Stimulated activated CD8-positive, alpha-beta memory T cell treated with anti-CD3 and anti-CD28 coated beads, Interleukin-12 subunit alpha, Interleukin-12 subunit beta, amount 100 ng/mL, for 1 hour (primary cell): ENCODE results near the gene NPIPB2.

ENCODE experiments used
- DNase-seq: peaks from one replicate; pipeline ENCODE4 v3.0.0-alpha.2; 2020; ENCODE audit warnings: low read depth

The NPIPB2 gene

DNA sequence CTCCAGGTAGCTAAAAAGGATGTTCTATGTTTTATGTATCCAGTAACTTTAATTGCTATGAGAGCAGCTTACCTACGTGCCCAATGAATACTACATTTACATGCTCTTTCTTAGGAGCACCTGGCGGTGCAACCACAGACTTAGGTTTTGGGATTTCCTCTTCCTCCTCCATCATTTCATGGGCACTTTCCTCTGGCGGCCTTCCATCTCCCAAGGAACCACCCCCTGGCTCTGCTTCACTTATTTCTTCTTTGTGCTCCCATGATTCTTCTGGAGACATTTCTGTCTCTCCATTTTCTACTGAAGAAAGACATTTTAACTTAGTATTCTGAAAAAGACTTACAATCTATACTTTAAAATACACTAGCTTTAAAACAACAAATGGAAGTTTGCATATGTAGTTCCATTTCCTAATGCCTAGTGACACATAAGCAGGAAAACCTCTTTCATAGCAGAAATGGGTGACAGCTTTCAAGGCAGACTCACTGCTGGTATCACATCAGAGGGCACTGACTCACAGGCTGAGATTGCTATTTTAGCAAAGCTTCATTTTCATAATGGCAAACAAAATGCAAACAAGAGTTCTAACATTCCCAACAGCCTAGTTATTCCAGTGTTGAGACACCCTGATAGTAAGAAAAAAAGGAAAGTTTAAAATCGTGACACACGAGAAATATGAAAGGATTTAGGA is 45.2 kb downstream of the NPIPB2 start:
- DNase-seq: no peak

GRCh38 chr16:11893571-11893970 is 48.3 kb downstream of the NPIPB2 start:
- DNase-seq: no peak

DNA sequence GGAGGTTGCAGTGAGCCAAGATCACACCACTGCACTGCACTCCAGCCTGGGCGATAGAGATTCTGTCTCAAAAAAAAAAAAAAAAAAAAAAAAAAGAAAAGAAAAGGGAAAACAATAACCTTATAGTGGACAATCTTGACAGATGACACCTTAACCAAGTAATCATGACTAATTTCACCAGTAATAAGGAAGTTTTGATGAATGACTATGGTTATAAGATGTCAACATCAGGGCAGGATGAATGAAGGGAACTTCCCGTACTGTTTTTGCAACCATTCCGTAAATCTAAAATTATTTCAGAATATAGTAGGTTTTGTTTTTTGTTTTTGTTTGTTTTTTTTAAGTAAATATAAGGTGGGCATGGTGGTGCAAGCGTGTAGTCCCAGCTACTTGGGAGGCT is 49.1 kb downstream of the NPIPB2 start:
- DNase-seq: no peak

DNA sequence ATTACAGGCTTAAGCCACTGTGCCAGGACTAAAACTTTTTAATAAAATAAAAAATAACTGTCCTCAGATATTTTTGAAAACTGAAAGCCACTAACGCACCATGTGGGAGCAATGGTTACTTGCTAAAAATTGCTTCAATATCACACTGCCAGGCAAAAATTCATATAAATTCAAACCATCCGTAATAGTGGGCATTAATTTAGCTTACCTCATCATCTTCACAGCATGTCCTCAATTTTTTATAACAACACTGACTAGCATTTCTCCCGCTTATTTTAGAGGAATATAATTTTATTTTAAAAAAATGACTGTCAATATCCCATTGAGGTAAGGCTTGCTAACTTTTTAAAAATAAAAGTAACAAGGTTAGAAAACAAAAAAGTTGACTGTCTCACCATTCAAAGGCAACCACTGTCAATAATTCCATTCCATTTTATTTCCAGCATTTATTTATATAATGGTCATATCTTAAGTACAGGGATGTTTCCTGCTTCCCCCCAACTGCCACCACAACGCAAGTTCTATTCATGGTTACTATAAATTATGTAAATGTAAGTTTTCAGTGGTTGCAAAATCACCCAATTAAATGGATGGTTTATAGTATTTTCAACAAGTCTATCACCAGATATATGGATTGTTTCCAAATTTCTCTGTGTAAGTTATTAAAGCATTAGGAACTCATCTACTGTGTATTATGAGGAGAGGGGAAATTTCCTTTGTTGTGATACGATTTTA is 51.4 kb downstream of the NPIPB2 start:
- no peak for DNase-seq

DNA sequence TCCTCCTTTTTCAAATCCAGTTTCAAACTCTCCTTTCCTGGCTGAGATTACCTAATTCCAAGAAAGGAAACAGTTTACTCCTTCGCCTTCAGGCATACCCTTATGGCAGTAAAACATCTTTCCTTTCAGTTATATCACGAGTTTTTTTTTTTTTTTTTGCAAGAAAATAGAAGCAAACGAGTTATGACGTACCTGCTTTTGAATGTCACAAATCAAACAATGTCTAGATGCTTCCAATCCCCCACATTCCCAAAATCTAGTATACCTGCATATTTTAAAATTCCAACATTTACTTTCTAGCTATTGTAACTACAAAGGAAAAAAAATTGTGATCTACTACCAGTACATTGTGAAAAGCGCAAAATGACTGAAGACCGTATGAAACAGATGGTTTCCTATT is 55.0 kb downstream of the NPIPB2 start:
- no peak for DNase-seq

DNA sequence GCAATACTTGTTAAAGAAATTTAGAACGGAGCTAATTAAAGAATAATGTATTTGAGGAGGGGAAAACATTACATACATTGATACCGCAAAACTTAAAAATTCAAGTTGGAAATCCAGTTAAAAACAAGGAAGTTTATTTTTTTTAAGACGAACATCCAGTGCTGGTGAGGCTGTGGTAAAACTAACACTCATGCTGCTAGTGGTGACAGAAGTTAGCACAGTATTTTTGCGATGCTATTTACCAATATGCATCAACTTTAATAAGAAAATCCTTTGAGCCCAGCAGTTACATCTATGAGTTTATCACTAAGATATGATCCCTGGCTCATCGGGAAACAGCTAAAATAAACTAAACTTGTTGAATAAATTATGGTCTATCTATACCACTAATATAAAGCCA is 57.8 kb downstream of the NPIPB2 start:
- DNase-seq: no peak

- DNase-seq: no peak
These were observed 61.8 kb downstream of the NPIPB2 start for GRCh38 chr16:11880007-11880406.

DNA sequence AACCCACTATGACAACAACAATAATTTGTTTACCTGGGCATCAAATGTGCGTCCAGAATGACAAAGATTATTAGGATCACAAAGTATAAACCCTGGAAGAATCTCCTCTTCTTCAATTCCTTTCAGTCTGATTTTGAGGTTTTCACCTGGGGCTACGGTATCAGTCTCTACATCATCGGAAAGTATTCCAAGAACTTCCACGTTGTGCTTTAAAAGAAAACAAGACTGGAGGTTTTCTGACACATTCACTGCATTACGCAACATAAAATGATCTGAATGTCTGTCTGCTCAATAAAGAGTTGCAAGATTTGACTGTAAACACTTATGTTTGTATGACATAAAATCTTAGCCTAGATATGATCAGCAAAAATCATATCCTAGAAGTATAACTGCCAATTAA is 64.5 kb downstream of the NPIPB2 start:
- DNase-seq: no peak
